Activated CD4-positive, alpha-beta T cell treated with anti-CD3 and anti-CD28 coated beads, Interleukin-2, amount 10 ng/mL, durations not matched to agents 24 days and 14 days (primary cell): ENCODE measurements around the gene MOXD1. TPM values are rescaled to one million over a fixed set of nuclear protein-coding genes. Genes with fewer than 3 reads are reported as not detected.
"Not testable (repeated sequence)": the region's sequence is repeated elsewhere in the genome, so short reads cannot be mapped to it uniquely, and the experiment has no call there.

Source experiments
- DNase-seq: peaks from one replicate; pipeline ENCODE4 v3.0.0; 2022
- H3K27ac Mint-ChIP-seq: one replicate; pipeline ENCODE4 v1.8.0; 2022; ENCODE audit warnings: mild to moderate bottlenecking, mixed read lengths
- H3K27me3 Mint-ChIP-seq: one replicate; pipeline ENCODE4 v1.8.0; 2022; ENCODE audit warnings: mixed read lengths
- H3K36me3 Mint-ChIP-seq: one replicate; pipeline ENCODE4 v1.8.0; 2022; ENCODE audit warnings: low read depth, mild to moderate bottlenecking, mixed read lengths
- H3K4me1 Mint-ChIP-seq: one replicate; pipeline ENCODE4 v1.8.0; 2021; ENCODE audit warnings: mixed read lengths
- H3K4me3 Mint-ChIP-seq: one replicate; pipeline ENCODE4 v1.8.0; 2022; ENCODE audit warnings: mild to moderate bottlenecking, moderate library complexity, mixed read lengths
- H3K9me3 Mint-ChIP-seq: one replicate; pipeline ENCODE4 v1.8.0; 2021; ENCODE audit warnings: mixed read lengths
- intact Hi-C: fragments of 100-400 bp; cut with micrococcal nuclease; formaldehyde crosslinking; loops from one replicate; pipeline ENCODE4 v1.15.1; 2023
- total RNA-seq: library from RNA; stranded (reverse); gene quantifications from 2 replicates; pipeline ENCODE4 v1.2.3, GENCODE V29; 2022

Gene MOXD1
- total RNA-seq, 1 donor from 2014 or later, result not detected

GRCh38 chr6:132354517-132355167 is 46.6 kb downstream of the MOXD1 start:
- intact Hi-C loops, result loop anchor here (10.0 kb wide), 1 partner anchor 460 kb away; the partner anchor contains the start of gene RPS12
- Mint-ChIP-seq H3K4me1 (peaks cover 35% of the 10 kb centered on the region), H3K36me3 (peaks cover 2% of the 10 kb centered on the region)

DNA sequence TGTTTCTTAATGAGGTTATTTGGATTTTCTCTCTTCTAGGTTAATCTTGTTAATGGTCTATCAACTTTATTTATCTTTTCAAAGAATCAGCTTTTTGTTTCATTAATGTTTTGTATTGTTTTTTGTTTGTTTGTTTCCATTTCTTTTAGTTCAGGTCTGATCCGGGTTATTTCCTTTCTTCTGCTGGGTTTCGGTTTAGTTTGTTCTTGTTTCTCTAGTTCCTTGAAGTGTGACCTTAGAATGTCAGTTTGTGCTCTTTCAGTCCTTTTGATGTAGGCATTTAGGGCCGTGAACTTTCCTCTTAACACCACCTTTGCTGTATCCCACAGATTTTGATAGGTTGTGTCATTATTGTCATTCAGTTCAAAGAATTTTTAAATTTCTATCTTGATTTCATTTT is 49.3 kb downstream of the MOXD1 start:
- peaks cover 19% of the 10 kb centered on the region for H3K9me3 Mint-ChIP-seq
- intact Hi-C loops, result loop anchor here (10.0 kb wide), 1 partner anchor 463 kb away; the partner anchor contains the start of gene RPS12
- H3K27ac Mint-ChIP-seq, result peak overlapping the region; percentile 26

More at GRCh38 chr6:132354517-132355167, 46.6 kb downstream of the MOXD1 start:
- Mint-ChIP-seq H3K4me3 (peak overlapping the region; percentile 22), H3K27ac (peak overlapping the region; percentile 74), H3K9me3 (peaks cover 24% of the 10 kb centered on the region), H3K27me3 (peaks cover 6% of the 10 kb centered on the region)
- DNase-seq, result peak; percentile 73

DNA sequence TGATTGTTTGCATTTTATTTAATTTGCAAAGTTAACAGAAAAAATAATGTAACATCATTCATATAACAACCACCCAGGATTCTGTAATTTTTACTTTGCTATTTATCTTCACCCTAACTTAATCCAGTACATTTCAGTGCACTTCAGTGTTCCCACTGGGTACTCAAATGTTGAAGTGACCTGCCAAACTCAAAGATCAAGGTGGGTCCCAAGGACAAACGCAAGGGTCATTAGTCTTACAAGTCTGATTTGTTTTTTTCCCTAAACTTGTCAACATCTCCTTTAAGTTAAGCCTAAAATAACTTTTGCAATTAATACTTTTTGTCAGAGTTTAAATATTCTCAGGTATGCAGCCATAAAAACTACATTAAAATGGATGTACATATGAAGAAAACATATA is 53.0 kb downstream of the MOXD1 start:
- Mint-ChIP-seq H3K4me3 (no peak overlapping the region), H3K36me3 (no peaks in the 10 kb centered on the region), H3K27me3 (peaks cover 10% of the 10 kb centered on the region), H3K27ac (no peak overlapping the region), H3K4me1 (peaks cover 12% of the 10 kb centered on the region), H3K9me3 (peaks cover 13% of the 10 kb centered on the region)
- intact Hi-C loops, result no loop called here
- no peak for DNase-seq

More for the DNA sequence above, 49.3 kb downstream of the MOXD1 start:
- DNase-seq, H3K36me3 Mint-ChIP-seq, H3K4me3 Mint-ChIP-seq, H3K27me3 Mint-ChIP-seq: not testable (repeated sequence)
- H3K4me1 Mint-ChIP-seq, result peaks cover 26% of the 10 kb centered on the region

DNA sequence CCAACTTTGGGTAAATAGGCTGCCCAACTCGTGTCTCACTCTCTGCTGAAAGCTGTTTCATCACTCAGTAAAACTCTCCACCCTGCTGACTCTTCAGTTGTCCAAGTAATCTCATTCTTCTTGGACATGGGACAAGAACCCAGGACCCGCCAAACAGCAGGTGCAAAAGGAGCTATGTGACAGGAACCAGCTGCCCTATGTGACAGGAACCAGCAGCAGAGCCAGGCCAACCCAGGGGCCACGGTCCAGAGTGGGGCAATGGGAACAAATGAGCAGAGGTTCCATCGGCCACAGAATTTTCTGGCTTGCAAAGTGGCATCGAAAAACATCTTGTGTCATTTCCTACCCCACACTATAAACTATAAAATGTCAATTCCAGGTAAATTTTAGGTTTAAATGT is 56.5 kb downstream of the MOXD1 start:
- peaks cover 7% of the 10 kb centered on the region for H3K9me3 Mint-ChIP-seq
- no peak overlapping the region for H3K27ac Mint-ChIP-seq

DNA sequence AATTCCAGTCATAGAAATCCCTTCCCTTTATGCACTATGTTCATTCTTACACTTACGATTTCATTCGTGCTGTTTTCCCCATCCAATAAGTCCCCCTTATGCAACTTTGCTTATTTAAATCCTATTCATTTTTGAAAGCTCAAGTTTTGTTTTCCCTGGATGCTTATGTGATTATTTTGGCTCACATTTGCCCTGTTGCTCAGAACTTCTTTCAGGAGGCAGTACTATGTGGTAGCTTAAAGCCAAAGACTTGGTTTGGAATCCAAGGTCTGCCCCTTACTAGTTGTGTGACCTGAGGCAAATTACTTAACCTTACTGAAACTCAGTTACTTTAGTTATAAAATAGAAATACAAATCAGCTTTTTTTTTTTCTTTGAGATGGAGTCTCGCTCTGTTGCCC is 59.6 kb downstream of the MOXD1 start:
- Mint-ChIP-seq H3K4me3 (no peak overlapping the region), H3K4me1 (no peaks in the 10 kb centered on the region), H3K27ac (no peak overlapping the region), H3K27me3 (peaks cover 12% of the 10 kb centered on the region), H3K36me3 (no peaks in the 10 kb centered on the region), H3K9me3 (peaks cover 7% of the 10 kb centered on the region)
- no peak for DNase-seq
- intact Hi-C loops, result no loop called here

More for the DNA sequence above, 56.5 kb downstream of the MOXD1 start:
- no peaks in the 10 kb centered on the region for H3K36me3 Mint-ChIP-seq
- peaks cover 10% of the 10 kb centered on the region for H3K27me3 Mint-ChIP-seq
- H3K4me1 Mint-ChIP-seq, result no peaks in the 10 kb centered on the region
- no peak overlapping the region for H3K4me3 Mint-ChIP-seq
- intact Hi-C loops, result no loop called here
- DNase-seq, result no peak

DNA sequence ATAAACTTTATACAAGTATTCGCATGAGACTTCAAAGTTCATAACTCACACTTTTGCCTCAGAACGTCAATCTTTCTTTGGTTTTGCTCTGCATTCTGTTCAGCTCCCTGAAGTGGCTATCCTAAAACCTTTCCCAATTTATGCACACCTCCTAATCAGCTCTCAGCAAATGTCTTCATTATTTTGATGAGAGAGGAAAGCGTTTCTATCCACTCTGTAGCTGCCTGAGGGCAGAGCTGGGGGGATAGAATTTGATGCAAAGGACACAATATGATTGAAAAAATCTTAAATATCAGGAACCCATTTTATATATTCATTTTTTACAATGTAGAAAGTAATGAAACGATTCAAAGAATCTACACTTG is 66.8 kb downstream of the MOXD1 start:
- H3K4me1 Mint-ChIP-seq, result no peaks in the 10 kb centered on the region
- H3K4me3 Mint-ChIP-seq, result no peak overlapping the region
- no peaks in the 10 kb centered on the region for H3K9me3 Mint-ChIP-seq
- intact Hi-C loops, result no loop called here
- DNase-seq, result no peak
- H3K27me3 Mint-ChIP-seq, result peaks cover 22% of the 10 kb centered on the region
- H3K27ac Mint-ChIP-seq, result no peak overlapping the region
- H3K36me3 Mint-ChIP-seq, result no peaks in the 10 kb centered on the region

DNA sequence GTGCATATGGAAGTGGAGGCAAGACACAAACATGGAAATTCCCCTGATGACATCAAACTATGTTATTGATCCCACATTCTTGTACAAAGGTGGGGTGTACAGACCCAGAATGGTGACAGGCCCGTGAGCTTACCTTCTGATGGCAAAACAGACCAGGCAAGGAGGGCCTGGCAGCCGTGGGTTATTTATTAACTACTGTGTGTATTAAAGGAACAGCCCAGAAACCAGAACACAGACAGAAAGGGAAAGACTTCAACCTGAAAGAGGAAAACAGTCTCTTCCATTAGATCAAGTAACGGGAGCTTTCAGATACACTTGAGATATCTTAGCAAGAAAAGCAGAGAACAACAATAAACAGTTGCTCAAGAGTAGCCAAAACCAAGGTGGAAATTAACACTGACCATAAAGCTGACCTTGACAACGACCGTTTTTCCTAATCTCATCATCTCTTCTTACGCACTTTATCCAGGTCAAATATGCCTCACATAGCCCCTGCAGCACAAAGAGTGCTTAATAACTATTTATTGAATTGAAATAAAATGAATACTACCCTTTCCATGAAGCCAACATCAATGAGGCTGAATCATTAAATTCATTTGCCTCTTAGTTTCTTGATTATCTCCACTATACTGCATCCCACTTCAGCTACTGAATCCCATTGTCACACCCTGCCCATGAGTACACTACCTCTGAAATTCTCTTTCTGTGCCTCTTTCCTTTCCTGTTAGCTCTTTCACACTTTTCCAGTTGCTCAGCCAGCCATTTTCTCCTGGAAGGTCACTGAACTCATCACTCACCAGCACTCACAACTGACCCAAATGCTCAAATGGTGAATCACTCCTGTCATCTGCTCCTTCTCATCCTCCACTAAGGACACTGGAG is 67.4 kb downstream of the MOXD1 start:
- intact Hi-C loops, result no loop called here
- H3K4me3 Mint-ChIP-seq, result no peak overlapping the region
- H3K36me3 Mint-ChIP-seq, result no peaks in the 10 kb centered on the region
- H3K9me3 Mint-ChIP-seq, result no peaks in the 10 kb centered on the region
- DNase-seq, result no peak
- H3K27me3 Mint-ChIP-seq, result peaks cover 21% of the 10 kb centered on the region
- no peak overlapping the region for H3K27ac Mint-ChIP-seq
- no peaks in the 10 kb centered on the region for H3K4me1 Mint-ChIP-seq

- no peak overlapping the region for H3K27ac Mint-ChIP-seq
- H3K36me3 Mint-ChIP-seq, result no peaks in the 10 kb centered on the region
- DNase-seq, result no peak
- no peak overlapping the region for H3K4me3 Mint-ChIP-seq
- no peaks in the 10 kb centered on the region for H3K9me3 Mint-ChIP-seq
- H3K4me1 Mint-ChIP-seq, result no peaks in the 10 kb centered on the region
- H3K27me3 Mint-ChIP-seq, result peaks cover 9% of the 10 kb centered on the region
- intact Hi-C loops, result no loop called here
Measured at GRCh38 chr6:132330759-132331158, 70.5 kb downstream of the MOXD1 start.

DNA sequence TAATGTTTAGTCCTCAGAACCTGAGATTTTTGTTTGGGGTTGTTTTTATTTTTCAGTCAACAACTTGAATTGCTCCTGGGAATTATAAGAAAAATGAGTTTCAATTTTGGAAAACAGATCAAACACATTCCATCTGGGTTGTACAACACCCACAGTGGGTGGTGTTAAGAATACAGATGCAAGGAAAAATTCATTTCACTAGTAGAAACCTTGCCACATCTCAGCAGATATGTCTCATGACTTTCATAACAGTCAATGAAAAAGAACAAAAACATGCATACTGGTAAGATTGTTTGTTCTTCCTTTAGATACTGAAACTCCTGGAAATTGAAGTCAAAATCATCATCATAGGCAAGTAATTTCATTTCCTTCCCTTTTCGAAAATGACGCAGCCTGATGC is 78.9 kb downstream of the MOXD1 start:
- no peak overlapping the region for H3K4me3 Mint-ChIP-seq
- intact Hi-C loops, result loop anchor here (5.0 kb wide), 1 partner anchor 45 kb away; no protein-coding TSS in a partner anchor
- H3K27ac Mint-ChIP-seq, result no peak overlapping the region
- H3K27me3 Mint-ChIP-seq, result peaks cover 9% of the 10 kb centered on the region
- DNase-seq, result no peak
- H3K4me1 Mint-ChIP-seq, result peaks cover 4% of the 10 kb centered on the region
- H3K9me3 Mint-ChIP-seq, result no peaks in the 10 kb centered on the region
- H3K36me3 Mint-ChIP-seq, result no peaks in the 10 kb centered on the region

- H3K36me3 Mint-ChIP-seq, result no peaks in the 10 kb centered on the region
- intact Hi-C loops, result loop anchor here (5.0 kb wide), 1 partner anchor 47 kb away; no protein-coding TSS in a partner anchor
- H3K27me3 Mint-ChIP-seq, result peaks cover 7% of the 10 kb centered on the region
- no peak overlapping the region for H3K4me3 Mint-ChIP-seq
- H3K4me1 Mint-ChIP-seq, result peaks cover 4% of the 10 kb centered on the region
- H3K9me3 Mint-ChIP-seq, result no peaks in the 10 kb centered on the region
- DNase-seq, result no peak
- no peak overlapping the region for H3K27ac Mint-ChIP-seq
Measured at GRCh38 chr6:132320007-132320406, 81.3 kb downstream of the MOXD1 start.

- Mint-ChIP-seq H3K36me3 (no peaks in the 10 kb centered on the region), H3K9me3 (no peaks in the 10 kb centered on the region), H3K4me1 (no peaks in the 10 kb centered on the region), H3K27me3 (no peaks in the 10 kb centered on the region), H3K4me3 (no peak overlapping the region), H3K27ac (no peak overlapping the region)
- DNase-seq, result no peak
- intact Hi-C loops, result no loop called here
Measured at GRCh38 chr6:132316970-132317369, 84.3 kb downstream of the MOXD1 start.

- no peak for DNase-seq
- no peaks in the 10 kb centered on the region for H3K4me1 Mint-ChIP-seq
- no peaks in the 10 kb centered on the region for H3K9me3 Mint-ChIP-seq
- H3K27ac Mint-ChIP-seq, result no peak overlapping the region
- H3K27me3 Mint-ChIP-seq, result peaks cover 6% of the 10 kb centered on the region
- H3K36me3 Mint-ChIP-seq, result no peaks in the 10 kb centered on the region
- intact Hi-C loops, result no loop called here
- no peak overlapping the region for H3K4me3 Mint-ChIP-seq
Measured at GRCh38 chr6:132314432-132314831, 86.8 kb downstream of the MOXD1 start.

DNA sequence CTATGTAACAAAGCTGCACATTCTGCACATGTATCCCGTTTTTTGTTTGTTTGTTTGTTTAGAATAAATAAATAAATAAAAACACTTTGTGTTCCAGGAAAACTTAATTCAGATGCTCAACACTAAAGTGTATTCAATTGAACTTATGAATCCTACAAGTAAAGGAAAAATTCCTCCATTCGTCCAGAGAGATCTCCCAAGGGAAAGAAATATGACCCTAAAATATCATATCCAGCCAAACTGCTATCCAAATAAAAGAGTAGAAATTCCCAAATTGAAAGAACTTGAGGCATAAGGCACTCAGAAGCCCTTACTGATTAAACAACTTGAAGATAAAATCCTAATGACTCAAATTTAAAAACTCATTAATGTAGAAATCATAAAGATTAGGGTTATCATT is 90.4 kb downstream of the MOXD1 start:
- DNase-seq, result no peak
- H3K27ac Mint-ChIP-seq, result no peak overlapping the region
- intact Hi-C loops, result no loop called here
- H3K27me3 Mint-ChIP-seq, result peaks cover 12% of the 10 kb centered on the region
- no peaks in the 10 kb centered on the region for H3K4me1 Mint-ChIP-seq
- peaks cover 10% of the 10 kb centered on the region for H3K9me3 Mint-ChIP-seq
- no peaks in the 10 kb centered on the region for H3K36me3 Mint-ChIP-seq
- H3K4me3 Mint-ChIP-seq, result no peak overlapping the region

DNA sequence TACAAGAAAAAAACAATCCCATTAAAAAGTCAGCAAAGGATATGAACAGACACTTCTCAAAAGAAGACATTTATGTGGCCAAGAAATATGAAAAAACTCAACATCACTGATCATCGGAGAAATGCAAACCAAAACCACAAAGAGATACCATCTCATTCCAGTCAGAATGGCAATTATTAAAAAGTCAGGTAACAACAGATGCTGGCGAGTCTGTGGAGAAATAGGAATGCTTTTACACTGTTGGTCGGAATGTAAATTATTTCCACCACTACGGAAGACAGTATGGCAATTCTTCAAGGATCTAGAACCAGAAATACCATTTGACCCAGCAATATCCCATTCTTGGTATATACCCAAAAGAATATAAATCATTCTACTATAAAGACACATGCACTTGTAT is 91.1 kb downstream of the MOXD1 start:
- H3K4me1 Mint-ChIP-seq, H3K27ac Mint-ChIP-seq, intact Hi-C loops, H3K4me3 Mint-ChIP-seq, H3K36me3 Mint-ChIP-seq, DNase-seq: not testable (repeated sequence)
- peaks cover 11% of the 10 kb centered on the region for H3K9me3 Mint-ChIP-seq
- H3K27me3 Mint-ChIP-seq, result peaks cover 12% of the 10 kb centered on the region
